ENCODE data around the gene IL1RAPL1. TPM values are rescaled to one million over a fixed set of nuclear protein-coding genes. Genes with fewer than 3 reads are reported as not detected.

IL1RAPL1 gene
- total and polyA plus RNA-seq, 9 of the 15 experiments (the other 6 are each of a cell fraction or from before 2014, with no cell fraction given): 0.04 to 0.07 (median 0.04) TPM; not detected in 6

GRCh38 chrX:29434939-29435338, 847.7 kb downstream of the IL1RAPL1 start (continued):
- no peak for TF ChIP-seq FOXP4 (CRISPR knock-in tag; IDR thresholded peaks at IDR 0.05; ENCODE audit: borderline replicate concordance)
- TF ChIP-seq ZNF239 (CRISPR knock-in tag; IDR thresholded peaks at IDR 0.05): no peak
- TF ChIP-seq STAT5B (CRISPR knock-in tag; IDR thresholded peaks at IDR 0.05): no peak
- TF ChIP-seq ZBTB33 (CRISPR knock-in tag; IDR thresholded peaks at IDR 0.05): no peak
- no peak for TF ChIP-seq CTBP1 (IDR thresholded peaks at IDR 0.05; ENCODE audit: borderline replicate concordance)
- no peak for TF ChIP-seq TFE3 (CRISPR knock-in tag; IDR thresholded peaks at IDR 0.05)
- no peak for TF ChIP-seq MEF2D (tag; conservative IDR thresholded peaks at IDR 0.05; ENCODE audit: low read depth)
- TF ChIP-seq ETS1 (conservative IDR thresholded peaks at IDR 0.05; ENCODE audit: control insufficient read depth, low read depth, low read length): no peak
- TF ChIP-seq EWSR1 (IDR thresholded peaks at IDR 0.05; ENCODE audit: borderline replicate concordance, low read depth, partially characterized antibody): no peak
- TF ChIP-seq ZNF143 (CRISPR knock-in tag; IDR thresholded peaks at IDR 0.05): no peak
- no peak for TF ChIP-seq CREB1 (IDR thresholded peaks at IDR 0.05)
- TF ChIP-seq CREB1 (CRISPR knock-in tag; IDR thresholded peaks at IDR 0.05): no peak

All from K562 (cell line).